Measurements from ENCODE around the gene TBC1D17.
A peak's percentile ranks its signal among the peaks of the same experiment; 100 is the strongest.
"Not testable (repeated sequence)": the region's sequence is repeated elsewhere in the genome, so short reads cannot be mapped to it uniquely, and the experiment has no call there.

Gene TBC1D17

DNA sequence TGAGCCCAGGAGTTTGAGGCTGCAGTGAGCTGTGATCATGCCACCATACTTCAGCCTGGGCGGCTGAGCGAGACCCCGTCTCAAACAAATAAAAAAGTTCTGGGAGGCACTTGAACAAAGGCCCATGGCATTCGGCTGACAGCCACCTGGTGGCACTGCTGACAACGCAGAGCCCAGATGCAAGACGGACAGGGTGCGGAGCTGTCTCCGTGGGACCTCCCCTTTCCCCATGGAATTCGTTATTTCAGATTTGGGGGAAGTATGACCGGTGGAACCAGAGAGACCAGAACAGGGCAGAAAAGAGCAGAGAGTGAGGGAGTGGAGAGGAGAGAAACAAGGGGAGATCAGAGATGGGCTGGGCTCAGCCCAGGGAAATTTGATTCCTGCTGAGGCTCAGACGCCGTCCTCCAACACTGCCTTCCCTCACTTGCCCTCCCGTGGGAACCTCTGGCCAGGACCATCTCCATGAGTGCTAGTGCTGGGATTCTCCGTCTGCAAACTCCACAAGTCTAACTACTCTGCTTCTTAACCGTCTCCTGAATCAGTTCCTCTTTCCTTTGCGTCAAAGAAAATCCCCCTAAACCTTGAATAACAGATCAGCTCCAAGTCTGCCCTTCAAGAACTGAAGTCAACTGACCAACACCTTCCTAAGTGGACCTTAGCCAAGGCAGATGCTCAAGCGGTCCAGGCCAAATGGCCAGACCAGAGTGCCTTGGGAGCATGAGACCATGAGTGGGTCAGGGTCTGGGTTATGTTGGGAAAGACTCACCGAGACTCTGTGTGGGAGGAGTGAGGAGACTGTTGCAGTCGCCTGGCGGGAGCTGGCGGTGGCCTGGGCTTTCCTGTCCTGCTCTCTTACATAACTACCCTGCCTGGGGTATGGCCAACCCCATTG is 39.6 kb downstream of the TBC1D17 start:
- no peak for FAIRE-seq
- DNase-seq (ENCODE audit: low spot score), result no peak

DNA sequence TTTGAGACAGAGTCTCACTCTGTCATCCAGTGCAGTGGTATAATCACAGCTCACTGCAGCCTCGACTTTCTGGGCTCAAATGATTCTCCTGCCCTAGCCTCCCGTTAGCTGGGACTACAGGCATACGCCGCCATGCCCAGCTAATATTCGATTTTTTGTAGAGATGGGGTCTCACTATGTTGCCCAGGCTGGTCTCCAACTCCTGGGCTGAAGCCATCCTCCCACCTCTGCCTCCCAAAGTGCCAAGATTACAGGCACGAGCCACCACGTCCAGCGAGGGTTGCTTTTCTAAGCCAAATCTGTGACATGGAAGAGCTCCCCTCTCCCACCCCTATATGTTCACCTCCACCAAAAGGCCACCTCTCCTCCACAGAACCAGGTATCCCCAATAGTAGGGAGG is 40.6 kb downstream of the TBC1D17 start:
- FAIRE-seq (no peak), DNase-seq (ENCODE audit: low spot score) (no peak)

DNA sequence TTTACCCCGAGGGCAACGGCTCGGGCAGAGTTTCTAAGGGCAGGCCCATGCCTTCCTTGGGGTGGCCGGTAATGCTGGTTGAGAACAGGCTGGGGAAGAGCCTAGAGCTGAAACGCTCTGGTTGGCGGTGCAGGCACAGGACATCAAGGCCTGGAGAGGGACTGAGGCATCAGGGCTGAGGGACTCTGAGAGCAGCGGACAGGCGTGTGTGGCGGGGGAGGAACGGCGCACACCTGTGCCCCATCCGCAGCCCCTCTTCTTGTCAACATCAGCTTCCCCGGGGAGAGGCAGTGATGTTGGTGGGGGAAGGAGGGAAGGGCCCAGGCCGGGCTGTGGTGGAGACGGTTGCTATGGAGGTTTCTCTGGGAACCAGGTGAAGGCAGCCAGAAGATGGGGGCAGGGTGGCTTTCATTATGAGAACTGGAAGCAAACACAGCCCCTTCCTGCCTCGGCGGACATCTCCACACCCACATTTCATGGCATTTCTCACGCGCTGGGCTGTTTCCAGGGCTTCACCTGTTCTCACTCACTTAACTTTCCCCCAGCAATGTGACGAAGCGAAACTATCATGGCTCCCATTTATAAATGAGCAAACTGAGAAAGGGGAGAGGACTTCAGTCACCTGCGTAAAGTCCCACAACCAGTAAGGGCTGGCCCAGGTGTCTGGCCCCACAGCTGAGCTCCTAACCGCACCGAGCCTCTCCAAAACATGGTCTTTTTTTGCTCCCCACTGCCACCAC is 43.3 kb downstream of the TBC1D17 start:
- FAIRE-seq, result no peak

DNA sequence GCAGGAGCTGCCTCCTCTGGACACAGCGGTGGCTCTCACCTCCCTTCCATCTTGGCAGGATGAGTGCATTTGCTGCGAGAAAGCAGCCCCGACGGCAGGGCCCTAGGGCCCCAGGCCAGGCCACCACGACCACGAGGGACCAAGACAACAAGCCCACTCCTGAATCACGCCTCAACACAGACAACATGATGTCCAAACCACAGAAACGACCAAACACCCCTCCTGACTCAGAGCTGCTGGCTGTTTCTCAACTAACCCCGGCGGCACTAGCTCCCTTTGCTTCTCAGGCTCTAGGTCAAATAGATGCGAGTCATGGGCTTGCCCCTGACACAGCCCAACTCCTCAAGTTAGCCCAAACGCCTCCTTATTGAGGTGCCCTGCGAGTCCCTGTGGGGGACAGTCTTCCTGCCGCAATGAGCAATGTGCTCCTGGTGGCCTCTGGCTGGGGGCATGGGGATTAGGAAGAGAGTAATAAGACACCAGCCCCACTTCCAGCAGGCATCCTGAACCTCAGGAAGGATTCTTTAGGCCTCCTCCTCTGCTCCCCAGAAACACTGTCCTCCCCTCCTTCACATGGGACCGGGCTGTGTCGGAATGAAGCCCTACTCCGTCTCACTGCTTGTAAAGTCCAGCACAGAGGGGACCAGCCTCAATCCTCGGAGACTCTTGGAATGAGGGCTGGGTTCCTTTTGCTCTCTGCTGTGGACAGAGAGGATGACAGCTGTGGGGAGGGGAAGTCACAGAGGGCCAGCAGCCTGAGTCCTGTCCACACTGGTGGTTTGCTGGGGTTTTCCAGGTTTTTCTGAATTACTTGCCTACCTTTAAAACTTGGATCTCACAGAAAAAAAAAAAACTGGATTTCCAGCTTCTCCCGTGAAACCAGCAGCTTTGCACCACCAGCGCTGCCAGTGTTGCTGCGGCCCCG is 44.6 kb downstream of the TBC1D17 start:
- DNase-seq (ENCODE audit: low spot score) (peak; percentile 60), FAIRE-seq (no peak)

More for the DNA sequence above, 43.3 kb downstream of the TBC1D17 start:
- no peak for DNase-seq (ENCODE audit: low spot score)

DNA sequence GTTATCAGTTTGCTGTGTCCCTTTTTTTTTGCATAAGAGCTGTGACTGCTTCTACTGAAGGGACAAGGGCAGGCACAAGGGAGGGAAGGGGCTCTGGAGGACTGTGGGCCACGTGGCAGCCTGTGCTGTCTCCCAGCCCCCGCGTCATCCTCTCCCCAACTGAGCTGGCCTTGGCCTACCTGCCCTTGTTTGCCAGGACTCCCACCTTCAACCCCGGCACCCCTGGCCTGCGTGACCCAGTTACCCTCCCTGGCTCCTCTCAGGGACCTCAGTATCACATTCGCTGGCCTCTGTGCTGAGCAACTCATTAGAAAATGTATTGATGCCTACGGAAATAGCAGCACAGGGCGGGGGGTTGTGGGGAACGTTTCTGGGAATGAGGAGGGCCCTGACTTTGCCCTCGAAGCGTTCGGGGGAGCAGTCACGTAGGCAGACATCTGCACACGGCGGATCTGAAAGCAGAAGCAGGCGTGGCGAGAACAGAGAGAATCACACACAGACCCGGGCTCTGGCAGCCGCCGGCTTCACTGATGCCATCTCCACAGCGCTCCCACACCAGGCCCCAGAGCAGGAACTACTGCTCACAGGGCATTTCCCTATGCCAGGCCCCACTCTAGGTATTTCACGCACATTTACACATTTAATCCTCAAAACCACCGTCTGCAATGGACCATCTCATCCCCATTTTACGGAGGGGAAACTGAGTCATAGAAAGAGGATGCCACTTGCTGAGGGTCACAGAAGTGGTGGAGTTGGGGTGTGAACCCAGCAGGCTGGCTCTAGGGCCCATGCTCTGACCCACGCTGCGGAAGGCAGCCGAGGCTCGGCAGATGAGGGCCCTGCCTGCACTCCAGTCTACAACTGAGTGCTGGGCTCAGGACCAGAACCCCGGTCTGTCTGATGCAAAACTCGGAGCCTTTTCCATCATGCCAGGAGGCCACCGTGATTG is 45.8 kb downstream of the TBC1D17 start:
- no peak for FAIRE-seq

DNA sequence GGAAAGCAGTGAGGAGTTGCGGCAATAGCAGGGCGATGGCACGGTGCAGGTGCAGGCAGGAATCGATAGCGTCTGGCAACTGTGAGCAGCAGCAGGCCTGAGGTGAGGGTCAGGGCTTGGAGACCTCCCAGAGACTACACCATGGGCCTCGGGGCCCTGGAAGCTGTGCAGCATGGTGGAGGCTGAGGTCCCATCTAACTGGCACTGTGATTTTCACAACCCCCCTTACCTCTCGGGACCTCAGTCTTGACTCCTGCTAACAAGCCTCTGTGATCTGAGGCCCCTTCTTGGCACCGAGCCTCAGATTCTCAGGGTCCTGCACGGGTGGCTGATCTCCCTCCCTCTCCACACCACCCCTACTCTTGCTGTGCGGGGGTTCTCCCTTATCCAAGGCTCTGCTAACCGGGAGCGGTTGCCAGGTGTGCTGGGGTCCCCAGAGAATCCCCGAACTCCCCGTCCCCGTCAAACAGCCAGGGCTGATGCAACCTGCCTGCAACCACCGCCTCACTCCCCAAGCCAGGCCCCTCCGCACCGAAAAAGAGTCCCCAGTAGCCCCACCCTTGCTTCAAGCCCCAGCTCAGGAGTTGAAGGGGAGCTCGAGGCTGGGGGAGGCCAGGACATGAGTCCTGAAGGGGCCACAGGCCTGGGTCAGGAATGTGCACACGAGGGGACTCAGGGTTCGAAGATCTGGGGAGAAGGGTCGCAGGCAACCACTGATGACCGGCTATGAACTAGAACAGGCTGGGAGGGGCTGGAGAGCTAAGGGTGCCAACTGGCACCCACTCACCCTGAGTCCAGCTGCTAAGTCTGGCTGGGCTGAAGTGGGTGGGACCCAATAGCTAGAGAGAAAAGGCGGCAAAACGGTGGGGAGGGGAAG is 46.7 kb downstream of the TBC1D17 start:
- DNase-seq (ENCODE audit: low spot score), result no peak
- FAIRE-seq, result no peak

More for the DNA sequence above, 45.8 kb downstream of the TBC1D17 start:
- no peak for DNase-seq (ENCODE audit: low spot score)

DNA sequence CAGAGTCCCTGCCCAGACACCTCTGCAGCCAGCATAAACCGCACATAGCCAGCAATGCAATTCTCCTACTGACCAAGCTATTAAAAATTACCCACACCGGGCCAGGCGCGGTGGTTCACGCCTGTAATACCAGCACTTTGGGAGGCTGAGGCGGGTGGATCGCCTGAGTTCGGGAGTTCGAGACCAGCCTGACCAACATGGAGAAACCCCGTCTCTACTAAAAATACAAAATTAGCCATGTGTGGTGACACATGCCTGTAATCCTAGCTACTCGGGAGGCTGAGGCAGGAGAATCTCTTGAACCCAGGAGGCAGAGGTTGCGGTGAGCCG is 47.3 kb downstream of the TBC1D17 start:
- DNase-seq (ENCODE audit: low spot score); FAIRE-seq: not testable (repeated sequence)

DNA sequence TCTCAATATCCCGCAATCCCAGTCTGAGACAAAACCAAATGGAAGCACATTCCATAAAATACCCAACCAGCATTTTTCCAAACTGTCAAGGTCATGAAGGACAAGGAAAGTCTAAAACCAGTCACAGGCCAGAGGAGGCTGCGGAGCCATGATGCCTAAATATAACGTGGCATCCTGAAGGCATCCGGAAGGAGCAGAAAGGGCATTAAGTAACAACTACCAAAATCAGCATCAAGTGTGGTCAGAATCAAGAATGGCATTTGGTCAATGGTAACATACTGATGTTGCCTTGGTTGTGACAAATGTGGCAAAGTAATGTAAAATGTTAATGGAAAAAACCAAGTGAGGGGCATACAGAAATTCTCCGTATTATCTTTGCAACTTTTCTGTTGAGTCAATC is 48.0 kb downstream of the TBC1D17 start:
- FAIRE-seq, result no peak

DNA sequence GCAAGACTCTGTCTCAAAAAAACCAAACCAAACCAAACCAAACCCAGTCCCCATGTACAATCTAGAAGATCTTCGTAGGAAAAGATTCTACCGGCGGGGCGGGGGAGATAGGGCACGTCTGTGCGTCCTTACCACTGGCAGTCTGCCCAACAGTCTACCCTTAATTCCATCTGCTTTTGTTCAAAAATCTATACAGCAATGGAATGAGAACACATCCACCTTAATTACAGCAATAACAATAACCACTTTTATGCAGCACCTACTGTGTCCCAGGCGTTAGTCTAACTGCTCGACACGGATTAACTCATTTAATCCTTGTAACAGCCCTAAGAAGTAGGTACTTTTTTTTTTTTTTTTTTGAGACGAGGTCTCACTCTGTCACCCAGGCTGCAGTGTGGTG is 49.0 kb downstream of the TBC1D17 start:
- DNase-seq (ENCODE audit: low spot score) (no peak), FAIRE-seq (no peak)

More for the DNA sequence above, 48.0 kb downstream of the TBC1D17 start:
- DNase-seq (ENCODE audit: low spot score), result no peak

DNA sequence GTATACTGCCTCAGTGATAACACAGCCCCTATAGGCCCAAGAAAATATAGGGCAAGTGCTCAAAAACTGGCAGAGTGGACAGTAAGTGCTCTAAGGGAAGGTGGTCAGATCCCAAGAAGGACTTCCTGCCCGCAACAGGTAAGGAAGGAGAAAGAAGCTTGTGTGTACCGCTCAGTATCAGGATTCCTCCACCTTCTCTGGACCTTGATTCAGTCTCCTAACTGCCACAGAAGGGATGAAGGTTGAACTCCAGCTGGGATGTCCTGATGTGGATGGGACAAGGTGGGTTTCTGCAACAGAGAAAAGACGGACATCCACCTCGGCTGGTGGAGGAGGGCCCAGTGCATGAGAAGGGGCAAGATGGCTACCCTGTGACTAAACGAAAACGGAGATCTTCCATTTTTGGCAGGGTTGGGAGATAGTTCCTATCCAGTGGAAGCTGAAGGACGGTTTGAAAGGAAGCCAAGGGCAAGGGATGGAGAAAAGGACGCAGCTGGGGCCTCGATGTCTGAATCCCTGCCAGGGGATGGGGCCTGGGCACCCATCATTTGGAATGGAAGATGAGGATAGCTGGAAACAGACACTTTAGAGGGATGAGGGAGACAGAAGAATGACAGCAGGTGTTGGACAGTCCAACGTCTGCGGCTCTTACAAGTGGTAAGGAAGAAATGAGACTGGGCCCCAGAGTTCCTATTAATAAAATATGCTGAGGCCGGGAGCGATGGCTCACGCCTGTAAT is 50.2 kb downstream of the TBC1D17 start:
- DNase-seq (ENCODE audit: low spot score), result no peak
- no peak for FAIRE-seq

DNA sequence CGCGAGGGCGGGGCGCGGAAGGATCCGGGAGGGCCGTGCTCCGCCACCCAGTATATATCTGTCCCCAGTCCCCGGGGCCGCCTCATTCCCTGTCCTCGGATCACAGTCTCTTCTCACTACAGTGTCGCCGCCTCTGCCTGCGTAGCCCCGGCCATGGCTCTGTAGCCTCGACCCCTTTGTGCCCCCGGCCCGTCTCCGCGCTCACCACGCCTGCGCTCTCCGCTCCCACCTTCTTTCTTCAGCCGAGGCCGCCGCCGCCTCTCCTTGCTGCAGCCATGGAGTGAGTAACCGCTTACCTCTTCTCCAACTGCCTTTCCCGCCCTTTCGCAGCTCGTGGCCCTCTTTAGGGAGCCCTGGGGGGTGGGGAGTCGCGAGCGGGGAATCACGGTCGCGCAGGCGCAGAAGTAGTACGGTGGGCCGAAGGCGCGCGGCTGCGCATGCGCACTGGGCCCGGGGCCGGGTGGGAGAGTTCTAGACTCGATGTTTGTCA is 51.7 kb downstream of the TBC1D17 start, which contains the start of the genes ATF5 and NUP62:
ATF5 (plus strand) TSS at position 85 of the 490 bp plus-strand sequence. CDS start 1,646 bp downstream, outside the sequence.
NUP62 (minus strand) TSS at position 384 of the 490 bp plus-strand sequence. CDS start 19,697 bp downstream, outside the sequence.
- peak; percentile 74 for DNase-seq (ENCODE audit: low spot score)

DNA sequence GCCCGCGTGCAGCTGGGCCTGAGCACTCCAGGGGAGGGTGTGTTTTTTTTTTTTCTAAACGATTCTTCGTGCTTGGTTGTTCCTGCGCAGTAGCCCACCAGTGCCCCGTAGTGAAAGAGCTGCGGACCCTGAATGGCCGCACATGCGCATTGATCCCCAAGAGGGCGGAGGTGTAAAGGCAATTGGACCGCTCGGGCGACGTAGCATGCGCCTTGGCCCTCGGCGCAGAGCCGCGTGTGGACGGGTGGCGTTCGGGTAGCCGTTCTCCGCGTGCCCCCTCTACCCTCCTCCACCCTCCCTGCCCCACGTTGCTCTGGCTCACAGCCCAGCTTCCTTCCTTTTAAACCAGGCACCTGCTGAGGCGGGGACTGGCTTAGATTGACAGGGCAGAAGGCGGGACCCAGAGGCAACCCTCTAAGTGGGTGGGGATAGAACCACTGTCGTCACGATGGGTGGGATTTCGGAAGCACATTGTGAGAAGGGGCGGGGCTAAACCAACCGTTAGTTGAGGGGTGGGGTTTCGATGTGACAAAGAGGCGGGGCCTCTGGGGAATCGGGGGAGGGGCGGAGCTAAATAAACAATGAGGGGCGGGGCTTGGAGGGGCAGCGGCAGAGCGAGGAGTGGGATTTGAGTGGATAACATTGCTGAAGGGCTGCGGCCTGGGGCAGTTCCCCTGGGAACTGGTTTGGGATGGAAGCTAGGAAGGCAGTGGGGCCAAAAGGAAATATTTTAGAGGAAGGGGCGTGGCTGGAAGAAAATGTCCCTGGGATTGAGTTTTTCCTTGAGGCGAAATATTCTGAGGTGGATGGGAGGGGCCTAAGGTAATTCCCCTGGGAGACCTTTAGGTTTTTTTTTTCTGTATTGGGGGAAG is 52.3 kb downstream of the TBC1D17 start:
- DNase-seq (ENCODE audit: low spot score), result peak; percentile 91
- FAIRE-seq, result peak; percentile 26

More for the DNA sequence above, 51.7 kb downstream of the TBC1D17 start, which contains the start of the genes ATF5 and NUP62:
- no peak for FAIRE-seq

DNA sequence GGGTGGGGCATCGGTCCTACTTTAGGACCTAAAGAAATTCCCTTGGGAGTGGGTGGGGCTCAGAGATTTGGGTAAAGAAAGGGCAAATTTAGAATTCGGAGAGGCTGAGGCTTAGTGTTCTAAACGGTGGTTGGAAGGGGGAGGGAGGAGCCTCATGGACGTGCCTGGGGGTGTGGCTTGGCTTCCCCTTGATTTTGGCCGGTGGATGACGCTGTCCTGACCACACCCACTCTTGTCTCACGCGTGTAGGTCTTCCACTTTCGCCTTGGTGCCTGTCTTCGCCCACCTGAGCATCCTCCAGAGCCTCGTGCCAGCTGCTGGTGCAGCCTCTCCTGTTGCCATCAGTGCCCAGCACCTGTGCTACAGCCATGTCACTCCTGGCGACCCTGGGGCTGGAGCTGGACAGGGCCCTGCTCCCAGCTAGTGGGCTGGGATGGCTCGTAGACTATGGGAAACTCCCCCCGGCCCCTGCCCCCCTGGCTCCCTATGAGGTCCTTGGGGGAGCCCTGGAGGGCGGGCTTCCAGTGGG is 53.0 kb downstream of the TBC1D17 start:
- no peak for FAIRE-seq
- no peak for DNase-seq (ENCODE audit: low spot score)

DNA sequence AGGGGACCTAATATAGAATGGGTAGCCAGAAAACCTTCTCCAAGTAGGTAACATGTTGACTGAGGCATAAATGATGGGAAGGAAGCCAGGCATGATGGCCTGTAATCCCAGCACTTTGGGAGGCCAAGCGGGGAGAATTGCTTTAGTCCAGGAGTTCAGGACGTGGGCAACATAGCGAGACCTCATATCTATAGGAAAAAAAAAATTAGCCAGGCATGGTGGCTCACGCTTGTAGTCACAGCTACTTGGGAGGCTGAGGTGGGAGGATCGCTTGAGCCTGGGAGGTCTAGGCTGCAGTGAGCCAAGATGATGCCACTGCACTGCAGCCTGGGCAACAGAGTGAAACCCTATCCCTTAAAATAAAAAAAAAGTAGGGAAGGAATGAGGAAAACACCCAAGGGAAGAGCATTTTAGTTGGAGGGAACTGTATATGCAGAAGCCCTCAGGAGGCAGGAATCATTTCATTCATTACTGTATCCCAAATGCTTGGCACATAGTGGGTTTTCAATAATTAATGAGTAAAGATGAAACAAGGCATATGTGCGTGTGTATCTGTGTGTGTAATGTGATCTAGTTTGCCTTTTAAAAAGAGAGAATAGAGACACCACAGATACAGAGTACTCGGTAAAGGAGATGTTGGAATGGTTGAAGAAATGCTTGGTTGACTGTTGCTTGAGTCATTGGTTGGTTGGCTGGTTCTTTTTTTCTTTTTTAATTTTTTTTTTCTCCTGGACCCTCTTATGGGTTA is 54.0 kb downstream of the TBC1D17 start:
- FAIRE-seq (no peak), DNase-seq (ENCODE audit: low spot score) (no peak)

DNA sequence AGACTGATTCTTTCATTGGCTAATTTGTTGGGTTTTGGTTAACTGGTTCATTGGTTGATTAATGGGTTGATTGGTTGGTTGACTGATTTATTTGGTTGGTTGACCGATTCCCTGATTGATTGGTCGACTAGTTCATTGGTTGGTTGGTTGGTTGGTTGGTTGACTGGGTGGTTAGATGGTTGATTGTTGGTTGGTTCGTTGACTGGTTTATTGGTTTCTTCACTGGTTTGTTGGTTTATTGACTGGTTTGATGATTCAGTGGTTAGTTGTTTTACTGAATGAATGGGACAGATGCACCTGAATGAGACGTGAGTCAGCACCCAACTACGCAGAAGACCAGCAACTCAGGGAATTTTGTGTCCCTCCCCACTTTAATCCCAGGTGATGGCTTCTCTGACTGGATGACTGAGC is 54.5 kb downstream of the TBC1D17 start:
- FAIRE-seq (peak; percentile 74), DNase-seq (ENCODE audit: low spot score) (peak; percentile 67)

DNA sequence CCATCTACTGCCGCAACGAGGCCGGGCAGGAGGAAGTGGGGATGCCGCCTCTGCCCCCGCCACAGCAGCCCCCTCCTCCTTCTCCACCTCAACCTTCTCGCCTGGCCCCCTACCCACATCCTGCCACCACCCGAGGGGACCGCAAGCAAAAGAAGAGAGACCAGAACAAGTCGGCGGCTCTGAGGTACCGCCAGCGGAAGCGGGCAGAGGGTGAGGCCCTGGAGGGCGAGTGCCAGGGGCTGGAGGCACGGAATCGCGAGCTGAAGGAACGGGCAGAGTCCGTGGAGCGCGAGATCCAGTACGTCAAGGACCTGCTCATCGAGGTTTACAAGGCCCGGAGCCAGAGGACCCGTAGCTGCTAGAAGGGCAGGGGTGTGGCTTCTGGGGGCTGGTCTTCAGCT is 55.2 kb downstream of the TBC1D17 start:
- no peak for DNase-seq (ENCODE audit: low spot score)
- no peak for FAIRE-seq

Data from RCC 7860 (cell line).